Stimulated activated CD4-positive, alpha-beta T cell treated with anti-CD3 and anti-CD28 coated beads, Interleukin-2, amount 100 ng/mL, for 4 hours (primary cell): ENCODE results near the gene FAHD2A.
A peak's percentile ranks its signal among the peaks of the same experiment; 100 is the strongest.
"Not testable (repeated sequence)": the region's sequence is repeated elsewhere in the genome, so short reads cannot be mapped to it uniquely, and the experiment has no call there.

Experiments used
- DNase-seq: peaks from one replicate; pipeline ENCODE4 v3.0.0-alpha.2; 2020; ENCODE audit warnings: low read depth

Gene FAHD2A

GRCh38 chr2:95390881-95391321 lies 11.6 kb upstream of the FAHD2A start:
- no peak for DNase-seq

DNA sequence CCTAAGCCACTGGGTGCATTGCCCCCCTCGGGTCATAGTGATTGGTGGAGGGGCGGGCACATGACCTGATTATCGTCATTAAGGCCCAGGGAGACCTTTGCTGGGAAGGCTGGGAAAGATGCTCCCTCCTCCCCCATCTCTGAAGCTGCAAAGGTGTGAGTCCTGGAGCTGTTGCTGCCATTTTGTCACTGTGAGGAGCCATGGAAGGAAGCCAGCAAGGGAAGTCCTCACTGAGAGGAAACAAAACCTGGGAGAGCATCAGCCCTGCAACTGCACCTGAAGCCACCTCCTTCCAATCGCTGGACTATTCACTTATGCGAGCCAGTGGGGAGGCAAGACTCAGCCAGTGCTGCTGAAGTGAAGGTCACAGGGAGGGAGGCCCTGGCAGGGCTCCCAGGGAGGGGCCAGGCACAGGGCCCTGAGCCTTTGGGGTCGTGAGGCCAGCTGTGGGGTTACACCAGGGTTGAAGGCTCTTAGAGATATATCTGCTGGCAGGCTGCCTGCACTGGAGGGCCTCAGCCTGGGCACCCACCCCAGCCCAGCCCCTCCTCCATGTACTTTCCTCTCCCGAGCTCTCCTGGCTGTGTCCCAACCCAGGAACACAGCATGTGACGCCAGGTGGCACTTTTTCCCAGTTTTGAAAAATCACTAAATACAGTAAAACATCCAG lies 10.7 kb upstream of the FAHD2A start:
- no peak for DNase-seq

DNA sequence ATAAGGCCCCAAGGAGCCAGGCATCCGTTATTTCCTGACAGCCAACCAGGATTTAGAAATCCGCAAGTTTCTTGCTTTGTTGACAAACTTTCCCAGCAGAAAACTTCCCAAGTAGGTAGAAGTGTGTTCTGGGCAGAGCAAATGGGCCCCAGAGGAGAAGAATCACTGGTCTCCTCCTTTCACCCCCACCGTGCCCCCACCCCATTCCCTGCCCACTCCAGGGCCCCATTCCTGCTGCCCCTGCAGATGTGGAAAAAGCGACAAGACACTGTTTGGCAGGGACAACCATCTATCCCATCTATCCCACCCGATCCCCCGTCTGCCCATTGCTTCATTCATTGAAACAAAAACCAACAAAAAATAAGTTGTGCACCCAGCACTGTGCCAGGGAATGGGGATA lies 10.2 kb upstream of the FAHD2A start:
- no peak for DNase-seq

- DNase-seq = no peak
These were observed 9.6 kb upstream of the FAHD2A start for GRCh38 chr2:95392730-95393455.

- DNase-seq = no peak
These were observed 8.6 kb upstream of the FAHD2A start for GRCh38 chr2:95393901-95394300.

GRCh38 chr2:95399061-95399460 lies 3.4 kb upstream of the FAHD2A start:
- DNase-seq = no peak

- DNase-seq = no peak
These were observed 1.0 kb upstream of the FAHD2A start for GRCh38 chr2:95401480-95401879.

DNA sequence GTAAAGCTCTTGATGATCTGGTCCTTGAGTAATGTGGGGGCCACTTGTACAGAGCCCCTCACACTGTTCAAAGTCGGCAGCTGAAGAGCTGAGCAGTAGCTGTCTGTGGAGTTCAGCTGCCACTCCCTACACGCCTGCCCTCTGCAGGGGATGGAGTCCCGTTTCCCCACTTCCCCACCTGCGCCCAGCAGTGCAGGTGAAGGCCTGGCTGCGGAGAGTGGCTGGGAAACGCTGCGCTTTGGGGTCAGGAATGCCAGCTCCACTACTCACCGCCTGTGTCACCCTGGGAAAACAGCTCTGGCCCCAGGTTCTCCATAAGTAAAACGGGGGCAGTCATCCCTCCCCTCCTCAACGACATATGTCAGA lies 521 bp upstream of the FAHD2A start:
- not testable (repeated sequence) for DNase-seq

GRCh38 chr2:95403204-95403721 lies 755 bp downstream of the FAHD2A start:
- not testable (repeated sequence) for DNase-seq

GRCh38 chr2:95403824-95404223 lies 1.3 kb downstream of the FAHD2A start:
- DNase-seq = not testable (repeated sequence)

DNA sequence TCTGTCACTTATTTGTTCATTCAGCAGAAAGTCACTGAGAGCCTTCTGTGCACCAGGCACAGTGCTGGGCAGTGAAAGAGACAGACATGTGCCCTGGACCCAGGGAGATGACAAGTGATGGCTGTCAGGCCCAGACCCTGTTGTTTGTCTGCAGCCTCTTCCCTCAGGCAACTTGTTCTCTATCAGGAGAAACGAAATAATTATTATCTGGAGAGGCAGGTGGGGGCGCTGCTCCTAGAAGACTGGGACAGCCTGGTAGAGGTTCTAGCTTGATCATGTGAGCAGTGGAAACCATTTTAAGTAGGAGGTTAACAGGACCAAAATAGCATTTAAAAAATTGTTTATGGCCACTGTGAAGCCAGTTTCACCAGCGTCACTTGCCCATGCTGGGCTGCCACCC lies 2.2 kb downstream of the FAHD2A start:
- not testable (repeated sequence) for DNase-seq

DNA sequence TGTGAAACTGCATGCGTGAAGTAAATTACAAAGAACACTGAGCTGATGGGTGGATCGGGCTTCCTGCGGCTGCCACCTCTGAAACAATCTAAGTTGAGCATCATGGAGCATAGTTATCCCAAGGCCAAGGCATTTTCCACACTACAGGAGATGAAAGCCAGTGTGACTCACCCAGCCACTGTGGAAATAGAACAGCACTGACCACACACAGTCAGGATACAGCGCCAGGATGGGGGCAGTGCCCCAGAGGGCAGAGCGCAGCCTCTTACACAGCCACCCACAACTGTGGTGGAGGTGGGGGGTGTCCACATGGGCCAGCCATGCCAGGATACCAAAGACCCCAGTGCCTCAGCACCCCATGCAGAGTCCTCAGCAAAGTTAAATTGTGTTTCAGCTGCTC lies 8.7 kb downstream of the FAHD2A start:
- not testable (repeated sequence) for DNase-seq

DNA sequence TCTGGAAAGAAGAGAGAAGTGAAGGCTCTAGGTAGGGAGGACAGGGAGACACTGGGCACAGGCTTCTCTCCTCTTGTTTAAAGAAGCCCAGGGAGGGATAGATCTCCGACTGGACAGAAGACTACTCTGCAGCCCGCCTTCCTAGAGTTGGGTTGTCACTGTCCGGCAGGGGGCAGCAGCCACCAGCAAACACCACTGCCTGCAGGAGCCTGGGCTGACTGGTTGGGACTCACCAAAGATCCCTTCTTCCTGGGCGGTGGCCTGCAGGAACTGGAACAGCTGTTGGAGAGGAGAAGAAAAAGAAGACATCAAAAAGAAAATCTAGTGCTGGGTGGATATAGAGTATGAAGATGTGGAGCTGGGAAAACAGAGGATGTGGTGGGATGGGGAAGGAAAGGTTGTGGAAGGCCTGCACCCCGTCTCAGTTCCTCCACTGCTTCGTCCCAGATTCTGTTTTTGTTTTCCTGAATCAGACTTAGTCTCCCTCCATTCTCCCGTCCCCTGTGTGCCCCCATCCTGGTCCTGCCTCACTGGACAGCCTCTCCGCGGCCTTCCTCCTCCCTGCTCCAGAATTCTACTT lies 11.6 kb downstream of the FAHD2A start:
- DNase-seq = peak; percentile 38

GRCh38 chr2:95415138-95415537 lies 12.6 kb downstream of the FAHD2A start:
- DNase-seq = not testable (repeated sequence)

GRCh38 chr2:95415561-95415960 lies 13.1 kb downstream of the FAHD2A start:
- DNase-seq = not testable (repeated sequence)

GRCh38 chr2:95427196-95427867 lies 24.8 kb downstream of the FAHD2A start:
- not testable (repeated sequence) for DNase-seq

DNA sequence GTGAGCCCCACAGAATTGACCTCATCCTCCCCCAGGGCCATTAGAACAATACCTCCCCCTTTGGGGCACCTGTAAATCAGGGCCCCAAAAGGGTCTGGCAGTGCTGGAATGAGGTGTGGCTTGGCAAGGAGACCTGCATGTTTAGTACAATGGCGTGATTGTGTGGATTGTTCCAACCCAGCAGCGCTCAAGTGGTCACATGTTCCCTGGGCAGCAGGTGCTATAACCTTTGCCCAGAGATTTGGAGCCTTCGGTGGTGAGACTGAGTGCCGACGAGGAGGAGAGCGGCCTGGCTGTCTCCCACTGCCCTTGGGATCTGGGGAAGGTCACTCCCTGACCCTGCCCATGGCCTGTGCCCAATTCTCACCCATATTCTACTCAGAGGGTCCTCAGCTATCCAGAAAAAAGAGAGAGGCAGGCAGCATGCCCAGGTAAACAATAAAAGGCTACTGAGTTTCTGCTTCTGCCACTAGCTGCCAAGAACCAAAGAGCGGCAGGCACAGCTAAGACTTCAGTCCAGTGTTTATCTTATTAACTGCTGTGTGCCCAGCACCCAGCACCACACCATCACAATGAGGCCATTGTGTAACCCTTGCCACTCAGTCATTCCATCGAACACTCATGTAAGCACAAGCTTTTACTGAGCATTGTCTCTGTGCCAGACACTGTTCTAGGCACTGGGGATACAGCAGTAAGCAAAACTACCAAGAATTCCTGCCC lies 27.4 kb downstream of the FAHD2A start:
- not testable (repeated sequence) for DNase-seq

DNA sequence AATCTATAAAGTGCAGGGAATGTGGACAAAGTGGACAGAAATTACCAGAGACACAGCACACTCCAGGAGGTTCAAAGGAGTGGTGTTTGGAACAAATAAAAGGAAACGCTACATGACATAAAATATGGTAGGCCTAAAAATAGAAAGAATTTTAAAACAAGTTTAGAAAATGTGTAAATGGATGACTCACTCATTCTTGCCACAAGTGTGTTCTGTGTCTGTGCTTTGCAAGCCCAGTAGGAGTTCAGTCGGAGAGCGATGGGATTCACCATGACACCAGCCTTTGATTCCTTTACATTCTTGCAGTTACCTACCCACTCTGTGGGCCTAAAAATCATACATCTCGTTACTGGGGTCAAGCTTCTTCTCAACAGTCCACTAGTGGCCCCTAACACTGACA lies 30.9 kb downstream of the FAHD2A start:
- DNase-seq = not testable (repeated sequence)

GRCh38 chr2:95433973-95434372 lies 31.5 kb downstream of the FAHD2A start:
- not testable (repeated sequence) for DNase-seq

DNA sequence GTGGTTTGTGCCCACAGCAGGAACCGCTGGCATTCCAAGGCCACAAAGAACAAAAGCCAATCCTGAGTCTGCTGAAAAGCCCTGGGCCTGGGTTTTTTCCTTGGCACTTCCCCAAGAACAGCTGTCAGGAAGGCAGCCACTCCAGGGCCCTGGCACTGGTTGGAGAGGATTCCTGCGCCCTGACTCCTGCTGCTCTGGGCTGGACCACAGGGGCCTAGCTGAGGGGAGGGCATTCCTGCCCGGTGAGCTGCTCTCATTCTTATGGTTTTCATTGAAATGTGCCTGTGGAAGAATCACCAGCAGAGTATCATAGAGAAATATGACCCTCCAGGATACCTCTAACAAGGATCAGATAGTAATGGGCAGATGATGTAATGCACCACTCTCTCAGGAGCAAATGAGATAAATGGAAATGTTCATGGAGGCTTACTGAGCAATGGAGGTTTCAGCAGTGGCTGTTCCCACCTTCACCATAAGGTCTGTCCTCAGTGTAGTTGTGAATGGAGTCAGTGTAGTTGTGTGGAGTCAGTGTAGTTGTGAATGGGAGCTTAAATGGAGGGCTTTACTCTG lies 32.1 kb downstream of the FAHD2A start:
- DNase-seq = not testable (repeated sequence)

GRCh38 chr2:95435162-95435871 lies 32.8 kb downstream of the FAHD2A start:
- not testable (repeated sequence) for DNase-seq
